Suprapubic skin (tissue), 3 donors: Measurements from ENCODE around the gene SGTA.
"Not testable (repeated sequence)": the region's sequence is repeated elsewhere in the genome, so short reads cannot be mapped to it uniquely, and the experiment has no call there.

Experiments
- CTCF ChIP-seq, 2 donors: fragments of 200-600 bp in 1 of 2; fragments of 450-650 bp in 1 of 2; sonication (generic) in 1 of 2; IDR thresholded peaks; one replicate each; pipeline ENCODE4 v1.5.1; 2016 to 2019; ENCODE audit warnings: antibody characterized with exemption in 2 of 2, mild to moderate bottlenecking in 1 of 2, moderate library complexity in 1 of 2
- POLR2A ChIP-seq, 2 donors: fragments of 450-650 bp; IDR thresholded peaks; one replicate each; pipeline ENCODE4 v1.6.1; 2017; ENCODE audit warnings: antibody characterized with exemption in 2 of 2, mild to moderate bottlenecking in 2 of 2, moderate library complexity in 2 of 2

GRCh38 chr19:2792666-2793065 lies 9.6 kb upstream of the SGTA start:
- TF ChIP-seq CTCF, POLR2A (IDR thresholded peaks at IDR 0.05): not testable (repeated sequence)
